HepG2 (cell line): Measurements from ENCODE around the gene BGN. TPM values are rescaled to one million over a fixed set of nuclear protein-coding genes. Genes with fewer than 3 reads are reported as not detected.

ENCODE experiments used
- ATAC-seq: fragments of 200-7000 bp; cut with Tn5 transposase; 3 replicates; pipeline ENCODE4 v1.9.1; 2020; ENCODE audit warnings: mild to moderate bottlenecking, moderate library complexity
- BruUV-seq: library from RNA; stranded (reverse); fragments of 400-500 nt; replicated peaks from 2 replicates; lab custom pipeline; 2021; lab: Mats Ljungman, UMichigan
- CTCF ChIA-PET: fragments of 300-600 bp; formaldehyde crosslinking; extraction: SDS; loops from one replicate; lab custom pipeline; 2021; ENCODE audit warnings: low total read pairs, inconsistent platforms, low intra/inter-chr PET ratio; lab: Yijun Ruan, JAX
- POLR2A ChIA-PET: fragments of 350-600 bp; sonication (Branson Sonifier 250); formaldehyde crosslinking; loops from one replicate; lab custom pipeline; 2020; ENCODE audit warnings: antibody characterized with exemption, inconsistent platforms; lab: Yijun Ruan, JAX
- DNase-seq: peaks from one replicate; pipeline ENCODE4 v3.0.0-alpha.2; 2015; ENCODE audit warnings: low spot score
- FAIRE-seq: peaks from 3 replicates; lab custom pipeline; 2011; peaks lifted over from hg19 to GRCh38; lab: Jason Lieb, UNC
- H2AFZ ChIP-seq: one replicate; pipeline ENCODE4 v1.6.1; 2011; ENCODE audit warnings: low read length, inconsistent platforms
- H3K27ac ChIP-seq: fragments of 300-600 bp; 3 replicates; pipeline ENCODE4 v1.8.0; 2011; ENCODE audit warnings: mixed run types, mild to moderate bottlenecking, mixed read lengths, low read length, inconsistent platforms; ENCODE audit not compliant: insufficient read depth; ENCODE audit errors: extremely low read length
- H3K27me3 ChIP-seq, 2 experiments: fragments of 200-600 bp in 1 of 2; 2 replicates in 1 of 2; 3 replicates in 1 of 2; pipeline versions ENCODE4 v1.6.0 to v1.8.0; 2011; ENCODE audit warnings: low read length in 2 of 2, mild to moderate bottlenecking in 2 of 2, moderate library complexity in 2 of 2, inconsistent platforms in 1 of 2; ENCODE audit not compliant: insufficient read depth in 2 of 2, control insufficient read depth in 1 of 2
- H3K36me3 ChIP-seq, 2 experiments: fragments of 200-600 bp in 1 of 2; replicated peaks in 1 of 2; 2 replicates in 1 of 2; 3 replicates in 1 of 2; pipeline versions ENCODE4 v1.5.1 to v1.8.0; 2011; ENCODE audit warnings: low read length in 2 of 2, inconsistent platforms in 1 of 2; ENCODE audit not compliant: insufficient read depth in 2 of 2, control insufficient read depth in 1 of 2
- H3K4me1 ChIP-seq: 2 replicates; pipeline ENCODE4 v1.5.1; 2012; ENCODE audit warnings: low read length, inconsistent platforms; ENCODE audit not compliant: insufficient read depth
- H3K4me2 ChIP-seq: 2 replicates; pipeline ENCODE4 v1.6.0; 2011; ENCODE audit warnings: low read depth, low read length, inconsistent platforms
- H3K4me3 ChIP-seq, 3 experiments: fragments of 200-600 bp in 1 of 3; sonication (generic), shearing (Covaris generic) in 1 of 3; replicated peaks in 1 of 3; 2 replicates each; pipeline ENCODE4 v1.5.1; 2011 to 2016; ENCODE audit warnings: low read length in 3 of 3, inconsistent platforms in 2 of 3, low read depth in 2 of 3, mild to moderate bottlenecking in 2 of 3, control low read depth in 1 of 3, mixed read lengths in 1 of 3; ENCODE audit not compliant: insufficient read depth in 1 of 3
- H3K79me2 ChIP-seq: one replicate; pipeline ENCODE4 v1.6.1; 2011; ENCODE audit warnings: low read length, inconsistent platforms; ENCODE audit not compliant: insufficient read depth
- H3K9ac ChIP-seq: 2 replicates; pipeline ENCODE4 v1.6.0; 2011; ENCODE audit warnings: mild to moderate bottlenecking, low read depth, low read length, inconsistent platforms; ENCODE audit not compliant: insufficient read depth
- H3K9me3 ChIP-seq: 2 replicates; pipeline ENCODE4 v1.5.1; 2012; ENCODE audit warnings: mild to moderate bottlenecking, low read length
- H4K20me1 ChIP-seq: 2 replicates; pipeline ENCODE4 v1.6.0; 2011; ENCODE audit warnings: inconsistent platforms, mild to moderate bottlenecking, low read length, moderate library complexity; ENCODE audit not compliant: insufficient read depth
- ATF7-NPFF ChIP-seq: sonication (generic); formaldehyde crosslinking; IDR thresholded peaks from 2 replicates; pipeline ENCODE4 v1.8.1; 2023; ENCODE audit warnings: mild to moderate bottlenecking, low read depth, missing genetic modification reagents, moderate library complexity
- CERS6 ChIP-seq: sonication (generic); formaldehyde crosslinking; IDR thresholded peaks from 2 replicates; pipeline ENCODE4 v1.5.0; 2020; ENCODE audit warnings: missing genetic modification reagents
- GPN1 ChIP-seq: sonication (generic); formaldehyde crosslinking; IDR thresholded peaks from 2 replicates; pipeline ENCODE4 v1.5.1; 2020; ENCODE audit warnings: missing genetic modification reagents, borderline replicate concordance
- HINFP ChIP-seq: sonication (generic); formaldehyde crosslinking; IDR thresholded peaks from 2 replicates; pipeline ENCODE4 v1.4.0; 2020; ENCODE audit warnings: low read depth, mild to moderate bottlenecking, missing genetic modification reagents
- KLF9 ChIP-seq: IDR thresholded peaks from 2 replicates; pipeline ENCODE4 v1.6.1; 2016; ENCODE audit warnings: low read depth
- MEF2D ChIP-seq: sonication (generic); formaldehyde crosslinking; IDR thresholded peaks from 2 replicates; pipeline ENCODE4 v1.5.1; 2020; ENCODE audit warnings: mild to moderate bottlenecking, missing genetic modification reagents
- NR2F6 ChIP-seq, 2 experiments: IDR thresholded peaks; 2 replicates each; pipeline ENCODE4 v1.6.1; 2016; ENCODE audit warnings: antibody characterized with exemption in 1 of 2, mild to moderate bottlenecking in 1 of 2
- SPEN ChIP-seq: sonication (generic); formaldehyde crosslinking; IDR thresholded peaks from 2 replicates; pipeline ENCODE4 v1.5.1; 2020; ENCODE audit warnings: low read depth, mild to moderate bottlenecking, missing genetic modification reagents
- TRIM24 ChIP-seq: sonication (generic); formaldehyde crosslinking; IDR thresholded peaks from 2 replicates; pipeline ENCODE4 v1.8.0; 2022; ENCODE audit warnings: mild to moderate bottlenecking, missing genetic modification reagents
- ZBTB33 ChIP-seq: sonication (generic); formaldehyde crosslinking; IDR thresholded peaks from 2 replicates; pipeline ENCODE4 v1.4.0; 2020; ENCODE audit warnings: missing genetic modification reagents
- ZNF441 ChIP-seq: sonication (generic); formaldehyde crosslinking; IDR thresholded peaks from 2 replicates; pipeline ENCODE4 v1.7.0; 2021; ENCODE audit warnings: missing genetic modification reagents, borderline replicate concordance
- ZNF776 ChIP-seq: sonication (generic); formaldehyde crosslinking; IDR thresholded peaks from 2 replicates; pipeline ENCODE4 v1.4.0; 2020; ENCODE audit warnings: mild to moderate bottlenecking, missing genetic modification reagents
- WGBS: methylation state at CpG from one replicate; pipeline ENCODE4 v1.1.6; 2017; ENCODE audit warnings: low lambda C conversion rate; 5-methylcytosine and 5-hydroxymethylcytosine counted together
- in situ Hi-C: cut with HindIII; loops from 2 replicates; pipeline ENCODE4 v1.10.0; 2017; ENCODE audit warnings: low pct_unique_long_range_greater_than_20kb; ENCODE audit not compliant: extremely low pct_ligation_motif_present
- intact Hi-C: fragments of 100-400 bp; cut with micrococcal nuclease; formaldehyde crosslinking; loops from one replicate; pipeline ENCODE4 v1.10.0; 2022; ENCODE audit not compliant: unreplicated experiment
- polyA plus RNA-seq, 8 experiments: library from polyadenylated mRNA; depleted of rRNA in 3 of 8; stranded (reverse) in 7 of 8; unstranded in 1 of 8; fragments of >200 nt; fragmentation: Illumina TruSeq in 4 of 8; extraction: Trizol in 4 of 8; gene quantifications; 2 replicates each; pipeline versions ENCODE4 v1.2.1 to v1.2.3, GENCODE V29; 2011 to 2016; ENCODE audit warnings: low read depth in 4 of 8, missing spikeins in 1 of 8, mixed read lengths in 1 of 8; ENCODE audit not compliant: insufficient read depth in 1 of 8
- total RNA-seq, 5 experiments: library from RNA; depleted of rRNA; stranded (reverse); fragments of >200 nt; fragmentation: Illumina TruSeq; extraction: Trizol; gene quantifications; 2 replicates each; pipeline ENCODE4 v1.2.3, GENCODE V29; 2016; ENCODE audit warnings: low read depth in 1 of 5

Gene BGN
- total and polyA plus RNA-seq, 2 of the 13 experiments (the other 11 are each of a cell fraction or from before 2014, with no cell fraction given), result 0.18 to 0.63 TPM

- CTCF ChIA-PET, result no interaction called here
- Histone ChIP-seq H3K27ac (no peak overlapping the region), H3K79me2 (no peaks in the 10 kb centered on the region), H3K27me3 (0 out of 5 replicates have a peak, but pooled peaks cover 0 to 5% of the 10 kb centered on the region in 2 experiments), H3K4me2 (no peak overlapping the region), H3K9me3 (no peaks in the 10 kb centered on the region), H3K9ac (no peak overlapping the region), H4K20me1 (no peaks in the 10 kb centered on the region), H3K4me1 (no peaks in the 10 kb centered on the region), H3K36me3 (no peaks in the 10 kb centered on the region), H3K4me3 (no peak overlapping the region), H2AFZ (no peak overlapping the region)
- no TSS peak for BruUV-seq
- FAIRE-seq, result no peak
- intact Hi-C loops (no loop called here), in situ Hi-C loops (no loop called here)
- POLR2A ChIA-PET, result no interaction called here
- no peak for ATAC-seq
- WGBS, result 6% methylated on average over 2 of the region's 5 CpGs
- DNase-seq, result no peak
- TF ChIP-seq CERS6 (CRISPR knock-in tag), result no peak
- TF ChIP-seq KLF9, result no peak
- no peak for TF ChIP-seq TRIM24 (CRISPR knock-in tag)
- no peak for TF ChIP-seq ZNF776 (CRISPR knock-in tag)
- no peak for TF ChIP-seq HINFP
- no peak for TF ChIP-seq GPN1 (CRISPR knock-in tag)
- TF ChIP-seq NR2F6 (IDR thresholded peaks at IDR 0.05), result no peak
- TF ChIP-seq NR2F6 (CRISPR knock-in tag; IDR thresholded peaks at IDR 0.05), result no peak
- TF ChIP-seq MEF2D, result no peak
- TF ChIP-seq ZBTB33 (CRISPR knock-in tag), result no peak
- no peak for TF ChIP-seq ZNF441 (CRISPR knock-in tag)
- TF ChIP-seq SPEN (CRISPR knock-in tag), result no peak
- TF ChIP-seq ATF7-NPFF (CRISPR knock-in tag), result no peak
Measured at GRCh38 chrX:153513265-153513664, 18.5 kb downstream of the BGN start.
